ENCODE data around the gene ASXL1. TPM values are rescaled to one million over a fixed set of nuclear protein-coding genes. Genes with fewer than 3 reads are reported as not detected.

ASXL1 gene
- polyA plus RNA-seq, 1 donor (not counting 4 experiments of a cell fraction or from before 2014, with no cell fraction given) = 20.0 TPM

DNA sequence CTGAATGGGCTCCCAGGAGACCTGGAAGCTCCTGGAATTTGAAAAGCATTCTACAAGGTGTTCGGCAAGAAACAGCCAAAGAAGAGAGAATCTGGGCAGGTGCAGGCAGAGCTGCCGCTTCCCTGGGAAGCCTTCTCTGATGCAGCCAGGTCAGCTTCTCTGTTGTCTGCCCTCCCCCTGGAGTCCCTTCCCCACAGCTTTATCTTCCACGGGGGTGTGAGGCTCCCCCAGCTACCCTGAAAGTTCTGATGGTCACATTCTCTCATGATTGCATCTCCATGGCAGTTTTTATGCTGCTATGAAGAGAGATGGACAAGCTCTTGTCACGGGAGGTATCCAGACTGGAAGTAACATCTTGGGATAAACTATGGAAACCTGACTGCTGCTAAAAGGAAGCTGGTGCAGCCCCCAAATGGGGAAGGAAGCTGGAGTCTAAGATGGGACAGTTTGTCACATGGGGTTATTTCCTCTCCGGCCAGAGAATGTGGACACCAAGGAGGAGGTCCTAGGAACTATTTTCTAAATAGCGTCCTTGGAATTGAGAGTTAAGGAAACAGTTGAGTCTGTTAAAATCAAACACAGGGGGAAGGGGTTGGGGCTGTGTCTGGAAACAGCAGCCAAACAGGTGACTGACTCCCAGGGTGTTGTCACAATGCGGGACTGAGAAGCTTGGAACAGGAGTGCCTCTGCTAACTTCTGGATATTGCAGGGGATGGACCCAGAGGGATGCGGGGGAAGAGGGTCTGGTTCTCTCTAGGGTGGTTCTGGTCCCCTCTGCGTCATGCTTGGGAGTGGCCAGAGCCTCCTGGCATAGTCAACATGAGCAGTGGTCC is 91.1 kb downstream of the ASXL1 start:
- H3K4me1 ChIP-seq (ENCODE audit: control insufficient read depth, extremely low read depth, insufficient read depth, low read length) = no peaks in the 10 kb centered on the region
- no peaks in the 10 kb centered on the region for H3K27me3 ChIP-seq (ENCODE audit: control insufficient read depth, extremely low read depth, insufficient read depth, low read length)
- no peak overlapping the region for H3K4me2 ChIP-seq (ENCODE audit: control insufficient read depth, extremely low read depth, insufficient read depth, low read depth, low read length)
- H4K20me1 ChIP-seq (ENCODE audit: control insufficient read depth, extremely low read depth, insufficient read depth, low read length) = no peaks in the 10 kb centered on the region
- TF ChIP-seq EZH2 (IDR thresholded peaks at IDR 0.05; ENCODE audit: low read length) = no peak
- TF ChIP-seq, protein P1, sequence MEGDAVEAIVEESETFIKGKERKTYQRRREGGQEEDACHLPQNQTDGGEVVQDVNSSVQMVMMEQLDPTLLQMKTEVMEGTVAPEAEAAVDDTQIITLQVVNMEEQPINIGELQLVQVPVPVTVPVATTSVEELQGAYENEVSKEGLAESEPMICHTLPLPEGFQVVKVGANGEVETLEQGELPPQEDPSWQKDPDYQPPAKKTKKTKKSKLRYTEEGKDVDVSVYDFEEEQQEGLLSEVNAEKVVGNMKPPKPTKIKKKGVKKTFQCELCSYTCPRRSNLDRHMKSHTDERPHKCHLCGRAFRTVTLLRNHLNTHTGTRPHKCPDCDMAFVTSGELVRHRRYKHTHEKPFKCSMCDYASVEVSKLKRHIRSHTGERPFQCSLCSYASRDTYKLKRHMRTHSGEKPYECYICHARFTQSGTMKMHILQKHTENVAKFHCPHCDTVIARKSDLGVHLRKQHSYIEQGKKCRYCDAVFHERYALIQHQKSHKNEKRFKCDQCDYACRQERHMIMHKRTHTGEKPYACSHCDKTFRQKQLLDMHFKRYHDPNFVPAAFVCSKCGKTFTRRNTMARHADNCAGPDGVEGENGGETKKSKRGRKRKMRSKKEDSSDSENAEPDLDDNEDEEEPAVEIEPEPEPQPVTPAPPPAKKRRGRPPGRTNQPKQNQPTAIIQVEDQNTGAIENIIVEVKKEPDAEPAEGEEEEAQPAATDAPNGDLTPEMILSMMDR (optimal IDR thresholded peaks at IDR 0.05 in 1 of 3, IDR thresholded peaks at IDR 0.05 in 1 of 3, conservative IDR thresholded peaks at IDR 0.05 in 1 of 3; ENCODE audit: extremely low read depth in 1 of 3, insufficient read depth in 2 of 3, low read length in 3 of 3) = no peak
- no peak overlapping the region for H3K4me3 ChIP-seq (ENCODE audit: control insufficient read depth in 2 of 3, extremely low read depth in 1 of 3, insufficient read depth in 2 of 3, low read depth in 1 of 3, low read length in 3 of 3)
- no peaks in the 10 kb centered on the region for H3K79me2 ChIP-seq (ENCODE audit: control insufficient read depth, insufficient read depth, low read length)
- no peaks in the 10 kb centered on the region for H3K9me1 ChIP-seq (ENCODE audit: control insufficient read depth, extremely low read depth, insufficient read depth, low read length)
- no peak overlapping the region for H2AFZ ChIP-seq (ENCODE audit: control insufficient read depth, low read length)
- H3K9me3 ChIP-seq (ENCODE audit: control insufficient read depth, low read depth, low read length) = no peaks in the 10 kb centered on the region
- dilution Hi-C loops (cut with MboI; ENCODE audit: extremely low pct_ligation_motif_present, low sequenced_read_pairs) = no loop called here
- DNase-seq (ENCODE audit: low read depth, low spot score) (no peak), FAIRE-seq (no peak)
- peaks cover 0 to 2% of the 10 kb centered on the region in 2 experiments for H3K36me3 ChIP-seq (ENCODE audit: control insufficient read depth in 2 of 2, extremely low read depth in 1 of 2, insufficient read depth in 2 of 2, low read length in 2 of 2)
- H3K9ac ChIP-seq (ENCODE audit: control insufficient read depth, extremely low read depth, insufficient read depth, low read length) = no peak overlapping the region
- no peak overlapping the region for H3K27ac ChIP-seq (ENCODE audit: control insufficient read depth, insufficient read depth, low read length)

DNA sequence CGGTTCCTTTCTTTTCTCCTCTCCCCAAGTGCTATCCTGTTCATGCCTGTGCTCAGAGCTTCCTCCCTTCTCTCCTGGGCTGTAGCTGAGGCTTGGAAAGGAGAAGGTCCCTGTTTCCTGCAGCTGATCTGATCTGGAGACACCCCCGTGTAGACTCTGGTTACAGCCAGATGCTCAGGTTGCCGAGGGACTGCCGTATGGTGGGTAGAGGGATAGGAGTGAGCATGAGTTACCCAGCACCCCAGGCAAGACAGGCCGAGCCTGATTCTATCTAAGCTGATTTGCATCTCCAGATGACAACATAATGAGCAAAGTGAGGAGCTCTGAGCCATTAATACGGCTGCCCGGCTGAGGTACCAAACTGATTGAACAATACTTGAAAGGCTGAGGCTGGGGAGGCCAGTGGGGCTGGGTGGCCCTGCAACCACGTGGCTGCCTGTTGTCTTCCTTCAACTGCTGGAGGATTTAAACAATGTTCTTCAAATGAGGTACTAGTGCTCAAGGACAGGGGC is 91.8 kb downstream of the ASXL1 start:
- no peak for FAIRE-seq
- TF ChIP-seq, protein P1 (optimal IDR thresholded peaks at IDR 0.05 in 1 of 3, IDR thresholded peaks at IDR 0.05 in 1 of 3, conservative IDR thresholded peaks at IDR 0.05 in 1 of 3; ENCODE audit: extremely low read depth in 1 of 3, insufficient read depth in 2 of 3, low read length in 3 of 3) = no peak
- TF ChIP-seq EZH2 (IDR thresholded peaks at IDR 0.05; ENCODE audit: low read length) = no peak
- H3K9me1 ChIP-seq (ENCODE audit: control insufficient read depth, extremely low read depth, insufficient read depth, low read length) = no peaks in the 10 kb centered on the region

More for the DNA sequence above, 91.8 kb downstream of the ASXL1 start:
- Histone ChIP-seq H3K79me2 (ENCODE audit: control insufficient read depth, insufficient read depth, low read length) (no peaks in the 10 kb centered on the region), H3K9me3 (ENCODE audit: control insufficient read depth, low read depth, low read length) (no peaks in the 10 kb centered on the region), H3K27ac (ENCODE audit: control insufficient read depth, insufficient read depth, low read length) (no peak overlapping the region), H3K4me3 (ENCODE audit: control insufficient read depth in 2 of 3, extremely low read depth in 1 of 3, insufficient read depth in 2 of 3, low read depth in 1 of 3, low read length in 3 of 3) (no peak overlapping the region), H3K9ac (ENCODE audit: control insufficient read depth, extremely low read depth, insufficient read depth, low read length) (no peak overlapping the region), H2AFZ (ENCODE audit: control insufficient read depth, low read length) (no peak overlapping the region), H3K4me1 (ENCODE audit: control insufficient read depth, extremely low read depth, insufficient read depth, low read length) (no peaks in the 10 kb centered on the region), H4K20me1 (ENCODE audit: control insufficient read depth, extremely low read depth, insufficient read depth, low read length) (no peaks in the 10 kb centered on the region), H3K36me3 (ENCODE audit: control insufficient read depth in 2 of 2, extremely low read depth in 1 of 2, insufficient read depth in 2 of 2, low read length in 2 of 2) (peaks cover 0 to 2% of the 10 kb centered on the region in 2 experiments), H3K4me2 (ENCODE audit: control insufficient read depth, extremely low read depth, insufficient read depth, low read depth, low read length) (no peak overlapping the region), H3K27me3 (ENCODE audit: control insufficient read depth, extremely low read depth, insufficient read depth, low read length) (no peaks in the 10 kb centered on the region)
- DNase-seq (ENCODE audit: low read depth, low spot score) = no peak
- dilution Hi-C loops (cut with MboI; ENCODE audit: extremely low pct_ligation_motif_present, low sequenced_read_pairs) = no loop called here

Data from keratinocyte (primary cell).